Measurements from ENCODE around the gene CDKL1. TPM values are rescaled to one million over a fixed set of nuclear protein-coding genes. Genes with fewer than 3 reads are reported as not detected.
A peak's percentile ranks its signal among the peaks of the same experiment; 100 is the strongest.

The CDKL1 gene
- total RNA-seq, 1 donor from 2014 or later = 1.3 TPM

DNA sequence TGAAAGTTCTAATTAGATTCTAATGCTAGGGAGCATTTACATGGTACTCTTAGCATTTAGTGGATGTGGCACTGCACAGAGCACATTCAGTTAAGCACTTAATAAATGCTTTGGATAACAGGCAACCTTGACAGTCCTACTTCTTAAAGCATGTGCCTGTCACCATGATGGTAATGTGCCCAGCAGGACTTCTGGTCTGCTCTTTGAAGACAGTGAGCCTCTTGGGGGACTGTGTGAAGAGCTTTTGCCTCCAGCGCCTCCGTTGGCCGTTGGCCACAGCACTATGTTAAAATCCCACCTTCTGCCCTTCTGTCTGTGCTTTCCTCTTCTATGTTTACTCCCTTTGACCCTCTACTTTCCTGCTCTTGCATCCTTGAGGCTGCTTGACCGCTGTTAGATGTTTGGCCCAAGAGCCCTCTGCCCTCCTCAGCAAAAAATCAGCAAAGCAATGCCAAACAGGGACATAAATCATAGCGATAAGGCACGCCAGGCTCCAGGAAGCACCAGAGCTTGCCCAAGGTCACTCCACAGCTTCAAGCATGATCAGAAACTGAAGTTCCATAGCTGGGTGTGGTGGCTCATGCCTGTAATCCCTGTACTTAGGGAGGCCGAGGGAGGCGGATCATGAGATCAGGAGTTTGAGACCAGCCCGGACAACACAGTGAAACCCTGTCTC, 8.3 kb downstream of the CDKL1 start:
- H3K36me3 Mint-ChIP-seq (ENCODE audit: insufficient read depth) = no peaks in the 10 kb centered on the region

DNA sequence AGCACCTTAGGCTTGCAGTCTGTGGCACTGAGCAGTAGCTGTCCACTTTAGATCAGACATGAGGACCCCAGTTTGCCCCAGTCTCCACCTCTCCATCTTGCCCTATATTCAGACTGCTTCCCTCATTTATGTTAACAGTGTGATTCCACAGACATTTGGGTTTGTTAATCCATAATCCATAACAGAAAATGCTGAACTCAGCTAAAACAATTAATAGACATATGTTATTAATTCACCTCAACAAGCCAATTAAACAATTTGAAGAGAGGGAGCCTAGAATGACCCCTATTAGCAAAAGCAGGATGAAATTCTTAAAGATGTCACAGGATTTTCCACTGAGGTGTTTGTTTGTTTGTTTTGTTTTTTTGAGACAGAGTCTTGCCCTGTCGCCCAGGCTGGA, 9.1 kb downstream of the CDKL1 start:
- no peaks in the 10 kb centered on the region for H3K36me3 Mint-ChIP-seq (ENCODE audit: insufficient read depth)
- no peak for DNase-seq (ENCODE audit: low spot score, unreplicated experiment)
- H3K27me3 Mint-ChIP-seq = peaks cover 14% of the 10 kb centered on the region
- peaks cover 19% of the 10 kb centered on the region for H3K4me1 Mint-ChIP-seq (ENCODE audit: low read depth)
- TF ChIP-seq, protein P1, sequence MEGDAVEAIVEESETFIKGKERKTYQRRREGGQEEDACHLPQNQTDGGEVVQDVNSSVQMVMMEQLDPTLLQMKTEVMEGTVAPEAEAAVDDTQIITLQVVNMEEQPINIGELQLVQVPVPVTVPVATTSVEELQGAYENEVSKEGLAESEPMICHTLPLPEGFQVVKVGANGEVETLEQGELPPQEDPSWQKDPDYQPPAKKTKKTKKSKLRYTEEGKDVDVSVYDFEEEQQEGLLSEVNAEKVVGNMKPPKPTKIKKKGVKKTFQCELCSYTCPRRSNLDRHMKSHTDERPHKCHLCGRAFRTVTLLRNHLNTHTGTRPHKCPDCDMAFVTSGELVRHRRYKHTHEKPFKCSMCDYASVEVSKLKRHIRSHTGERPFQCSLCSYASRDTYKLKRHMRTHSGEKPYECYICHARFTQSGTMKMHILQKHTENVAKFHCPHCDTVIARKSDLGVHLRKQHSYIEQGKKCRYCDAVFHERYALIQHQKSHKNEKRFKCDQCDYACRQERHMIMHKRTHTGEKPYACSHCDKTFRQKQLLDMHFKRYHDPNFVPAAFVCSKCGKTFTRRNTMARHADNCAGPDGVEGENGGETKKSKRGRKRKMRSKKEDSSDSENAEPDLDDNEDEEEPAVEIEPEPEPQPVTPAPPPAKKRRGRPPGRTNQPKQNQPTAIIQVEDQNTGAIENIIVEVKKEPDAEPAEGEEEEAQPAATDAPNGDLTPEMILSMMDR (IDR thresholded peaks at IDR 0.05; ENCODE audit: unreplicated experiment) = no peak
- H3K9me3 Mint-ChIP-seq (ENCODE audit: low read depth) = no peaks in the 10 kb centered on the region
- no peak overlapping the region for H3K27ac Mint-ChIP-seq
- H3K4me3 Mint-ChIP-seq (ENCODE audit: low read depth) = no peak overlapping the region

More for the DNA sequence above, 8.3 kb downstream of the CDKL1 start:
- H3K27me3 Mint-ChIP-seq = peaks cover 20% of the 10 kb centered on the region
- peaks cover 18% of the 10 kb centered on the region for H3K4me1 Mint-ChIP-seq (ENCODE audit: low read depth)
- no peak overlapping the region for H3K27ac Mint-ChIP-seq
- DNase-seq (ENCODE audit: low spot score, unreplicated experiment) = no peak
- TF ChIP-seq, protein P1 (IDR thresholded peaks at IDR 0.05; ENCODE audit: unreplicated experiment) = no peak
- H3K9me3 Mint-ChIP-seq (ENCODE audit: low read depth) = no peaks in the 10 kb centered on the region
- H3K4me3 Mint-ChIP-seq (ENCODE audit: low read depth) = no peak overlapping the region

DNA sequence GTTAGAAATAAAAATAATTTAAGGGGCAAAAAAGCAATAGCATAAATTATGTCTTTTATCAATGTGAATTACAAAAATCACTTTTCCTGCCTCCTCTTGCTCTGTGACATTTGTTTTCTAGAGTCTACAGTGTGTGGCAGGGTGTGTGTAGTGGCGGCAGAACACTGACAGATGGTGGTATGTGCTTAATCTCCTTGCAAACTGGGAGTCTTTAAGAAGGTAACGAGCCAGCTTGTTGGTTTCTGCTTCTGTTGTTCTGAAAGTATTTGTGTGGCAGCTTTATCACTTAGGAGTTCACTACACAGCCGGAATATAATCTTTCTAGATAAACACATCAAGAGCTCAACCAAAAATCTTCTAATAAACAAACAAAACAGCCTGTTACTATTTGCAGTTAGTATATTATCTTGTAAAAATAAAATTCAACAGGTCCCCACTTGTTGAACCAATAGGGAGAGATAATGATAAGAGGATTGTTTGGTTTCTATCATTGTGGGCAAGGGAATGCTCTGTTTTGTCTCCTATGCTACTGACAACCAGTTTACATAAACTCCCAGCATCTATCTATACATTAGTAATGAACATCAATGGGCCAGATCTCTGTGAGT, 13.0 kb downstream of the CDKL1 start:
- Mint-ChIP-seq H3K27me3 (peaks cover 8% of the 10 kb centered on the region), H3K4me1 (ENCODE audit: low read depth) (peaks cover 16% of the 10 kb centered on the region), H3K9me3 (ENCODE audit: low read depth) (no peaks in the 10 kb centered on the region), H3K27ac (peak overlapping the region; percentile 35), H3K36me3 (ENCODE audit: insufficient read depth) (no peaks in the 10 kb centered on the region), H3K4me3 (ENCODE audit: low read depth) (no peak overlapping the region)
- no peak for DNase-seq (ENCODE audit: low spot score, unreplicated experiment)
- TF ChIP-seq, protein P1 (IDR thresholded peaks at IDR 0.05; ENCODE audit: unreplicated experiment) = no peak

DNA sequence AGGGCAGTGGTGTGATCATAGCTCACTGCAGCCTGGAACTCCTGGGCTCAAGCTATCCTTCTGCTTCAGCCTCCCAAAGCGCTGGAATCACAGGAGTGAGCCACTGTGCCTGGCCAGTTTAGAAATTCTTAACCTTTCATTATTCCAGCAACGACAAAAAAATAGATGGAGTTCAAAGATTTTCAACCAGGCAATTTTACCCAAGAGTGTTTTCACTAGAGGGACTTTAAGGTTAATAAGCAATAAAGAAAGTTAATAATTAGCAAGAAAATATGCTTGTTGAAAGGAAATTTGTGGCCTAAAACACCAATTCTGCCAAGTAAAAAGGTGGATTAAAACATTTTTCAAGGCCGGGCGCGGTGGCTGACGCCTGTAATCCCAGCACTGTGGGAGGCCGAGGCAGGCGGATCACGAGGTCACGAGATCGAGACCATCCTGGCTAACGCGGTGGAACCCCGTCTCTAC, 14.8 kb downstream of the CDKL1 start:
- Mint-ChIP-seq H3K4me1 (ENCODE audit: low read depth) (peaks cover 20% of the 10 kb centered on the region), H3K27ac (peak overlapping the region; percentile 64), H3K4me3 (ENCODE audit: low read depth) (no peak overlapping the region), H3K36me3 (ENCODE audit: insufficient read depth) (no peaks in the 10 kb centered on the region), H3K27me3 (peaks cover 3% of the 10 kb centered on the region), H3K9me3 (ENCODE audit: low read depth) (no peaks in the 10 kb centered on the region)
- TF ChIP-seq, protein P1 (IDR thresholded peaks at IDR 0.05; ENCODE audit: unreplicated experiment) = no peak
- no peak for DNase-seq (ENCODE audit: low spot score, unreplicated experiment)

DNA sequence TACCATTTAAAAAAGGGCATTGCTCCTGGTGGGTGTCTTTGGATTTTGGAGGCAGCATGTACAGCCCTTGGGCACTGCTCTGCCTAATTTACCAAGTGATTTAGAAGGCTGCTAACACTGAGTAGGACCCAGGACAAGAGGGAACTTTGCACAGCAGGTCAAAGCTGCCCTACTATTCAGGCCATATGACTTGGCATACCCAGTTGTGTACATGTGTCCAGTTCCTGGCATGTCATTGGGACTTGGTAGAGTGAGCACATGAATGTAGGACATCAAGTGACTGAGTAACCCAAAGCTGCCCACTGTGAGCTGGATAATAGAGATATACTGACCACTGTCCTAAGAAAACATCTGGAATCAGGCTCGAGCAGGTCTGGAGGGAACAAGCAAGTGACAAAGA, 15.7 kb downstream of the CDKL1 start:
- H3K36me3 Mint-ChIP-seq (ENCODE audit: insufficient read depth) = no peaks in the 10 kb centered on the region
- H3K27me3 Mint-ChIP-seq = peaks cover 3% of the 10 kb centered on the region
- H3K4me1 Mint-ChIP-seq (ENCODE audit: low read depth) = peaks cover 21% of the 10 kb centered on the region
- TF ChIP-seq, protein P1 (IDR thresholded peaks at IDR 0.05; ENCODE audit: unreplicated experiment) = no peak
- no peak overlapping the region for H3K4me3 Mint-ChIP-seq (ENCODE audit: low read depth)
- no peak for DNase-seq (ENCODE audit: low spot score, unreplicated experiment)
- no peaks in the 10 kb centered on the region for H3K9me3 Mint-ChIP-seq (ENCODE audit: low read depth)
- H3K27ac Mint-ChIP-seq = no peak overlapping the region

All from progenitor cell of endocrine pancreas (in vitro differentiated cells).